GM18520 (cell line): ENCODE measurements around the gene USP3.

Source experiments
- ATAC-seq: cut with Tn5 transposase; IDR thresholded peaks from one replicate; pipeline ENCODE4 v1.9.1; 2021; ENCODE audit not compliant: unreplicated experiment

USP3 gene

GRCh38 chr15:63504247-63504978 is at the start of gene USP3:
TSS of gene USP3 (plus strand) at chr15:63504593. CDS start at chr15:63504740, 147 bp downstream.
- peak; percentile 55 for ATAC-seq

- no peak for ATAC-seq
Observed at GRCh38 chr15:63456258-63456657, 48.1 kb upstream of the USP3 start.

GRCh38 chr15:63457379-63457778 is 47.0 kb upstream of the USP3 start:
- no peak for ATAC-seq

GRCh38 chr15:63458026-63458425 is 46.4 kb upstream of the USP3 start:
- ATAC-seq = no peak

GRCh38 chr15:63458794-63459395 is 45.5 kb upstream of the USP3 start:
- no peak for ATAC-seq

GRCh38 chr15:63460210-63461155 is 43.9 kb upstream of the USP3 start:
- ATAC-seq = no peak

GRCh38 chr15:63461230-63461985 is 43.0 kb upstream of the USP3 start:
- no peak for ATAC-seq

GRCh38 chr15:63462088-63462487 is 42.3 kb upstream of the USP3 start:
- ATAC-seq = no peak

GRCh38 chr15:63463036-63463435 is 41.4 kb upstream of the USP3 start:
- no peak for ATAC-seq

GRCh38 chr15:63463793-63464192 is 40.6 kb upstream of the USP3 start:
- ATAC-seq = no peak

- ATAC-seq = no peak
Observed at GRCh38 chr15:63465104-63465503, 39.3 kb upstream of the USP3 start.

- no peak for ATAC-seq
Observed at GRCh38 chr15:63466378-63467192, 37.8 kb upstream of the USP3 start.

- no peak for ATAC-seq
Observed at GRCh38 chr15:63469190-63469589, 35.2 kb upstream of the USP3 start.

GRCh38 chr15:63469984-63470383 is 34.4 kb upstream of the USP3 start:
- no peak for ATAC-seq

GRCh38 chr15:63473007-63473748 is 31.2 kb upstream of the USP3 start:
- peak; percentile 37 for ATAC-seq

- ATAC-seq = peak; percentile 0
Observed at GRCh38 chr15:63473749-63473998, 30.7 kb upstream of the USP3 start.

- ATAC-seq = peak; percentile 47
Observed at GRCh38 chr15:63473999-63474809, 30.2 kb upstream of the USP3 start.

GRCh38 chr15:63474810-63475316 is 29.5 kb upstream of the USP3 start:
- ATAC-seq = peak; percentile 37

- no peak for ATAC-seq
Observed at GRCh38 chr15:63475707-63476106, 28.7 kb upstream of the USP3 start.
